Measurements from ENCODE around the gene WFDC9. TPM values are rescaled to one million over a fixed set of nuclear protein-coding genes. Genes with fewer than 3 reads are reported as not detected.
"Not testable (repeated sequence)": the region's sequence is repeated elsewhere in the genome, so short reads cannot be mapped to it uniquely, and the experiment has no call there.

Gene WFDC9
- total RNA-seq: not detected in 3 replicates
- long read RNA-seq: 0 reads

DNA sequence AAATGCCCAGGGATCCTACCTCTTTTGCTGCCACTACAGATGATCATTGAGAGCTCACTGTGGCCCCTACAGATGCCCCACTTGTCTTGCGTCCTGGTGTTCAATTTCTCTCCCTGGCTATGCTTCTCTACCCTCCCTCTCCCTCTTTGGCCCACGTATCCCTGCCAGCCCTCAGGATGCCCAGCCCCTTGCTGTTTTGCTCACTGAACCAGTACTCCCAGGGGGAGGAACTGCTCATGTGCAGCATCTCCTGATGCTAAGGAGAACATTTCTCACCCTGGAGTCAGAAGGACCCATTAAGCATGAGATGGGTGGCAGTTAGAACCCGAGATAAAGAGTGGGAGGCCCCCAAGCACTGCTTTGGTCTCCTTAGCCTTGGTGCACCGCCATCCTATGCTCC, at the start of gene WFDC9:
TSS of gene WFDC9 (minus strand) at position 101 of the 400 bp plus-strand sequence. CDS start 21,103 bp downstream, outside the sequence.
- no peak within 1 kb of the TSS for H3K27ac Mint-ChIP-seq (ENCODE audit: unreplicated experiment)
- no peaks in the 10 kb centered on the region for H3K36me3 Mint-ChIP-seq (ENCODE audit: low read depth)
- no peak within 1 kb of the TSS for H3K4me3 Mint-ChIP-seq (ENCODE audit: unreplicated experiment)
- DNase-seq (ENCODE audit: low spot score): no peak
- TF ChIP-seq, protein P1, sequence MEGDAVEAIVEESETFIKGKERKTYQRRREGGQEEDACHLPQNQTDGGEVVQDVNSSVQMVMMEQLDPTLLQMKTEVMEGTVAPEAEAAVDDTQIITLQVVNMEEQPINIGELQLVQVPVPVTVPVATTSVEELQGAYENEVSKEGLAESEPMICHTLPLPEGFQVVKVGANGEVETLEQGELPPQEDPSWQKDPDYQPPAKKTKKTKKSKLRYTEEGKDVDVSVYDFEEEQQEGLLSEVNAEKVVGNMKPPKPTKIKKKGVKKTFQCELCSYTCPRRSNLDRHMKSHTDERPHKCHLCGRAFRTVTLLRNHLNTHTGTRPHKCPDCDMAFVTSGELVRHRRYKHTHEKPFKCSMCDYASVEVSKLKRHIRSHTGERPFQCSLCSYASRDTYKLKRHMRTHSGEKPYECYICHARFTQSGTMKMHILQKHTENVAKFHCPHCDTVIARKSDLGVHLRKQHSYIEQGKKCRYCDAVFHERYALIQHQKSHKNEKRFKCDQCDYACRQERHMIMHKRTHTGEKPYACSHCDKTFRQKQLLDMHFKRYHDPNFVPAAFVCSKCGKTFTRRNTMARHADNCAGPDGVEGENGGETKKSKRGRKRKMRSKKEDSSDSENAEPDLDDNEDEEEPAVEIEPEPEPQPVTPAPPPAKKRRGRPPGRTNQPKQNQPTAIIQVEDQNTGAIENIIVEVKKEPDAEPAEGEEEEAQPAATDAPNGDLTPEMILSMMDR (IDR thresholded peaks at IDR 0.05): no peak
- H3K9me3 Mint-ChIP-seq (ENCODE audit: low read depth): no peaks in the 10 kb centered on the region
- H3K4me1 Mint-ChIP-seq (ENCODE audit: low read depth): no peaks in the 10 kb centered on the region
- H3K27me3 Mint-ChIP-seq (ENCODE audit: low read depth): peaks cover 25% of the 10 kb centered on the region

GRCh38 chr20:45679650-45680049, 48.6 kb upstream of the WFDC9 start:
- Mint-ChIP-seq H3K4me1 (ENCODE audit: low read depth) (no peaks in the 10 kb centered on the region), H3K27ac (ENCODE audit: unreplicated experiment) (no peak overlapping the region), H3K9me3 (ENCODE audit: low read depth) (peaks cover 28% of the 10 kb centered on the region), H3K4me3 (ENCODE audit: unreplicated experiment) (no peak overlapping the region), H3K36me3 (ENCODE audit: low read depth) (no peaks in the 10 kb centered on the region), H3K27me3 (ENCODE audit: low read depth) (peaks cover 3% of the 10 kb centered on the region)
- TF ChIP-seq, protein P1 (IDR thresholded peaks at IDR 0.05): no peak
- no peak for DNase-seq (ENCODE audit: low spot score)

GRCh38 chr20:45672765-45673164, 41.7 kb upstream of the WFDC9 start:
- Mint-ChIP-seq H3K9me3 (ENCODE audit: low read depth) (peaks cover 24% of the 10 kb centered on the region), H3K36me3 (ENCODE audit: low read depth) (no peaks in the 10 kb centered on the region), H3K4me1 (ENCODE audit: low read depth) (no peaks in the 10 kb centered on the region), H3K27me3 (ENCODE audit: low read depth) (peaks cover 6% of the 10 kb centered on the region), H3K4me3 (ENCODE audit: unreplicated experiment) (no peak overlapping the region), H3K27ac (ENCODE audit: unreplicated experiment) (no peak overlapping the region)
- TF ChIP-seq, protein P1 (IDR thresholded peaks at IDR 0.05): no peak
- DNase-seq (ENCODE audit: low spot score): no peak

DNA sequence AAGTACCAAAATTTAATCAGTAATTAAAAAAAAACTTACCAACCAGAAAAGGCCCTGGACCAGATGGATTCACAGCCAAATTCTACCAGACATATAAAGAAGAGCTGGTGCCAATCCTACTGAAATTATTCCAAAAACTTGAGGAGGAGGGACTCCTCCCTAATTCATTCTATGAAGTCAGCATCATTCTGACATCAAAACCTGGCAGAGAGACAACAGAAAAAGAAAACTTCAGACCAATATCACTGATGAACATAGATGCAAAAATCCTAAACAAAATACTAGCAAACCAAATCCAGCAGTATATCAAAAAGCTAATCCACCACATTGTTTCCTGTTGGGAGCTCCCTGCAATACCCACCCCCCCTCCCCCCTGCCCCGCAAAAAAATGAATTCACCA, 39.1 kb upstream of the WFDC9 start, which contains the start of gene WFDC11:
TSS of gene WFDC11 (minus strand) at position 101 of the 400 bp plus-strand sequence. CDS start 19,639 bp downstream, outside the sequence.
- Mint-ChIP-seq H3K4me1 (ENCODE audit: low read depth) (no peaks in the 10 kb centered on the region), H3K4me3 (ENCODE audit: unreplicated experiment) (no peak within 1 kb of the TSS), H3K27me3 (ENCODE audit: low read depth) (peaks cover 4% of the 10 kb centered on the region), H3K27ac (ENCODE audit: unreplicated experiment) (no peak within 1 kb of the TSS), H3K36me3 (ENCODE audit: low read depth) (no peaks in the 10 kb centered on the region), H3K9me3 (ENCODE audit: low read depth) (peaks cover 12% of the 10 kb centered on the region)
- TF ChIP-seq, protein P1 (IDR thresholded peaks at IDR 0.05): no peak
- DNase-seq (ENCODE audit: low spot score): no peak

- H3K27ac Mint-ChIP-seq (ENCODE audit: unreplicated experiment); H3K36me3 Mint-ChIP-seq (ENCODE audit: low read depth); H3K4me1 Mint-ChIP-seq (ENCODE audit: low read depth): not testable (repeated sequence)
These were observed 26.0 kb upstream of the WFDC9 start for GRCh38 chr20:45657038-45657437.

GRCh38 chr20:45651726-45652125, 20.6 kb upstream of the WFDC9 start:
- not testable (repeated sequence) for DNase-seq (ENCODE audit: low spot score); H3K9me3 Mint-ChIP-seq (ENCODE audit: low read depth); H3K4me1 Mint-ChIP-seq (ENCODE audit: low read depth); H3K27me3 Mint-ChIP-seq (ENCODE audit: low read depth); H3K27ac Mint-ChIP-seq (ENCODE audit: unreplicated experiment); H3K4me3 Mint-ChIP-seq (ENCODE audit: unreplicated experiment); H3K36me3 Mint-ChIP-seq (ENCODE audit: low read depth)

More at GRCh38 chr20:45657038-45657437, 26.0 kb upstream of the WFDC9 start:
- not testable (repeated sequence) for H3K4me3 Mint-ChIP-seq (ENCODE audit: unreplicated experiment); DNase-seq (ENCODE audit: low spot score); H3K9me3 Mint-ChIP-seq (ENCODE audit: low read depth); H3K27me3 Mint-ChIP-seq (ENCODE audit: low read depth)
